GM23338 (cell line): ENCODE results near the gene MAP1B.

Source experiments
- CREB1 ChIP-seq: fragments of 250-450 bp; sonication (Bioruptor Pico); IDR thresholded peaks from 2 replicates; pipeline ENCODE4 v1.5.0; 2020; ENCODE audit warnings: low read depth, mild to moderate bottlenecking, moderate library complexity
- EZH2 ChIP-seq: fragments of 200-600 bp; sonication (generic); IDR thresholded peaks from one replicate; pipeline ENCODE4 v1.8.0; 2017; ENCODE audit warnings: antibody characterized with exemption, mild to moderate bottlenecking, low read depth; ENCODE audit not compliant: unreplicated experiment
- EZH2phosphoT487 ChIP-seq: fragments of 200-600 bp; sonication (generic); IDR thresholded peaks from one replicate; pipeline ENCODE4 v1.8.1; 2018; ENCODE audit warnings: antibody characterized with exemption; ENCODE audit not compliant: unreplicated experiment
- JUNB ChIP-seq: IDR thresholded peaks from one replicate; pipeline ENCODE4 v1.6.1; 2016; ENCODE audit warnings: antibody characterized with exemption; ENCODE audit not compliant: unreplicated experiment
- POLR2AphosphoS5 ChIP-seq: IDR thresholded peaks from 2 replicates; pipeline ENCODE4 v1.6.1; 2016; ENCODE audit warnings: antibody characterized with exemption, low read depth
- REST ChIP-seq: IDR thresholded peaks from one replicate; pipeline ENCODE4 v1.6.1; 2018; ENCODE audit warnings: antibody characterized with exemption; ENCODE audit not compliant: unreplicated experiment
- STAT1 ChIP-seq: IDR thresholded peaks from one replicate; pipeline ENCODE4 v1.6.1; 2016; ENCODE audit warnings: antibody characterized with exemption; ENCODE audit not compliant: unreplicated experiment
- TF ChIP-seq, protein P1 (sequence below), 2 experiments: fragments of 200-600 bp in 1 of 2; sonication (generic) in 1 of 2; conservative IDR thresholded peaks; 2 replicates each; pipeline versions ENCODE4 v1.5.1 to v1.6.1; 2016 to 2017; ENCODE audit warnings: antibody characterized with exemption in 2 of 2, low read depth in 2 of 2, mild to moderate bottlenecking in 2 of 2, moderate library complexity in 1 of 2

GRCh38 chr5:72160329-72160728 lies 53.1 kb downstream of the MAP1B start:
- TF ChIP-seq EZH2phosphoT487: no peak
- TF ChIP-seq, protein P1, sequence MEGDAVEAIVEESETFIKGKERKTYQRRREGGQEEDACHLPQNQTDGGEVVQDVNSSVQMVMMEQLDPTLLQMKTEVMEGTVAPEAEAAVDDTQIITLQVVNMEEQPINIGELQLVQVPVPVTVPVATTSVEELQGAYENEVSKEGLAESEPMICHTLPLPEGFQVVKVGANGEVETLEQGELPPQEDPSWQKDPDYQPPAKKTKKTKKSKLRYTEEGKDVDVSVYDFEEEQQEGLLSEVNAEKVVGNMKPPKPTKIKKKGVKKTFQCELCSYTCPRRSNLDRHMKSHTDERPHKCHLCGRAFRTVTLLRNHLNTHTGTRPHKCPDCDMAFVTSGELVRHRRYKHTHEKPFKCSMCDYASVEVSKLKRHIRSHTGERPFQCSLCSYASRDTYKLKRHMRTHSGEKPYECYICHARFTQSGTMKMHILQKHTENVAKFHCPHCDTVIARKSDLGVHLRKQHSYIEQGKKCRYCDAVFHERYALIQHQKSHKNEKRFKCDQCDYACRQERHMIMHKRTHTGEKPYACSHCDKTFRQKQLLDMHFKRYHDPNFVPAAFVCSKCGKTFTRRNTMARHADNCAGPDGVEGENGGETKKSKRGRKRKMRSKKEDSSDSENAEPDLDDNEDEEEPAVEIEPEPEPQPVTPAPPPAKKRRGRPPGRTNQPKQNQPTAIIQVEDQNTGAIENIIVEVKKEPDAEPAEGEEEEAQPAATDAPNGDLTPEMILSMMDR (conservative IDR thresholded peaks at IDR 0.05; ENCODE audit: low read depth in 2 of 2): no peak
- no peak for TF ChIP-seq POLR2AphosphoS5
- TF ChIP-seq EZH2: no peak
- no peak for TF ChIP-seq CREB1 (CRISPR knock-in tag)
- TF ChIP-seq STAT1: no peak
- TF ChIP-seq REST: no peak
- no peak for TF ChIP-seq JUNB
